HG03571 (cell line): ENCODE measurements around the gene MRPL4.

Experiments used
- ATAC-seq: cut with Tn5 transposase; IDR thresholded peaks from one replicate; pipeline ENCODE4 v1.9.1; 2021; ENCODE audit not compliant: unreplicated experiment

The MRPL4 gene

GRCh38 chr19:10309423-10309822, 57.4 kb downstream of the MRPL4 start, which contains the start of gene ZGLP1:
Gene ZGLP1, minus strand, starts transcription at chr19:10309815.
- no peak for ATAC-seq
